Spleen (tissue), 7 donors: Measurements from ENCODE around the gene ABI3.

Experiments
- CTCF ChIP-seq, 11 experiments: fragments of 200-600 bp in 7 of 11; fragments of 450-650 bp in 4 of 11; sonication (generic) in 4 of 11; IDR thresholded peaks in 8 of 11; conservative IDR thresholded peaks in 3 of 11; 1 replicate in 7 of 11; 2 replicates in 4 of 11; pipeline versions ENCODE4 v1.4.0 to v1.8.0; 2016 to 2021; ENCODE audit warnings: antibody characterized with exemption in 11 of 11, inconsistent platforms in 4 of 11, mild to moderate bottlenecking in 1 of 11
- POLR2A ChIP-seq, 3 donors: fragments of 450-650 bp; IDR thresholded peaks; one replicate each; pipeline ENCODE4 v1.5.1; 2017; ENCODE audit warnings: antibody characterized with exemption in 3 of 3, mild to moderate bottlenecking in 1 of 3
- donor health status: DM: no; HTN: no; CAD: no; lungs with moderate emphysema.
- donor health status: DM: no; HTN: no; CAD: no.
- donor health status: DM: no; HTN: no; CAD: no.

GRCh38 chr17:49224198-49224996, 13.9 kb downstream of the ABI3 start:
- TF ChIP-seq CTCF (IDR thresholded peaks at IDR 0.05 in 8 of 11, conservative IDR thresholded peaks at IDR 0.05 in 3 of 11) (no peak), POLR2A (IDR thresholded peaks at IDR 0.05) (no peak)
